ENCODE measurements around the gene KCNIP4. TPM values are rescaled to one million over a fixed set of nuclear protein-coding genes. Genes with fewer than 3 reads are reported as not detected.

KCNIP4 gene
- polyA plus RNA-seq, 3 donors, result 0.09 to 0.25 TPM; not detected in 1

DNA sequence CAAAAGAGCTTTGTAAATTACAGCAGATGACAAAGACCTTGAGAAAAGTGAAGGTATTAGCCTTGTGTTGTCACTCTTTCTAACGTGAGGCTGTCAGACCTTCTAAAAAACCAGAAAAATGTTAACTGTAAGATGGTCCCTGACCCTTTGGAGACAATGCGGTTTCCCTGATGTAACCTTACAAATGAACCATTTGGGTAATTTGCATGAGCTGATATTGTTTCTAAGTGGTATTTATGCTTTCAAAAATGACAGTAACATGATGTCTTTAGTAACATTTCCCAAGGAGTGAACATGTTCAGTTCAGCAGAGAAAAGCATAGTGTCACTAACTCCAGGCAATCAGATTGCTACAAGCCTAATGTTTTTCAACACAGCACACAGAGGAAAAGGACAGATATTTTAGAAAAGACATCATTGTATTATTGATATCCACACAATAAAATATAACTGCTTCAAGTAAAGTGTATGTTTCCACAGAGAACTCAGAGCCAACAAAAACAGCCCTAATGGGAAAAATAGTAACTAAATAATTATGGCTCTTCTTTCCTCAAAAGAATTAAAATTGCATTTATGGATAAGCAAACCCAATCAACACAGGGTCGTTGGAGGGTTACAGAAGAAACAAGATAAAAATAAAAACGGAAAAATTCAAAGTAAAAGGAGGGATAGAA is 434.4 kb downstream of the KCNIP4 start:
- no peak overlapping the region for H3K9ac ChIP-seq (ENCODE audit: insufficient read depth, low read length, poor library complexity, severe bottlenecking)
- WGBS (ENCODE audit: insufficient coverage), result 56% methylated on average over 1 of the region's 4 CpGs
- TF ChIP-seq, protein P1, sequence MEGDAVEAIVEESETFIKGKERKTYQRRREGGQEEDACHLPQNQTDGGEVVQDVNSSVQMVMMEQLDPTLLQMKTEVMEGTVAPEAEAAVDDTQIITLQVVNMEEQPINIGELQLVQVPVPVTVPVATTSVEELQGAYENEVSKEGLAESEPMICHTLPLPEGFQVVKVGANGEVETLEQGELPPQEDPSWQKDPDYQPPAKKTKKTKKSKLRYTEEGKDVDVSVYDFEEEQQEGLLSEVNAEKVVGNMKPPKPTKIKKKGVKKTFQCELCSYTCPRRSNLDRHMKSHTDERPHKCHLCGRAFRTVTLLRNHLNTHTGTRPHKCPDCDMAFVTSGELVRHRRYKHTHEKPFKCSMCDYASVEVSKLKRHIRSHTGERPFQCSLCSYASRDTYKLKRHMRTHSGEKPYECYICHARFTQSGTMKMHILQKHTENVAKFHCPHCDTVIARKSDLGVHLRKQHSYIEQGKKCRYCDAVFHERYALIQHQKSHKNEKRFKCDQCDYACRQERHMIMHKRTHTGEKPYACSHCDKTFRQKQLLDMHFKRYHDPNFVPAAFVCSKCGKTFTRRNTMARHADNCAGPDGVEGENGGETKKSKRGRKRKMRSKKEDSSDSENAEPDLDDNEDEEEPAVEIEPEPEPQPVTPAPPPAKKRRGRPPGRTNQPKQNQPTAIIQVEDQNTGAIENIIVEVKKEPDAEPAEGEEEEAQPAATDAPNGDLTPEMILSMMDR (IDR thresholded peaks at IDR 0.05), result no peak
- H3K27ac ChIP-seq (ENCODE audit: low read depth in 1 of 2, low read length in 2 of 2), result no peak overlapping the region
- H2AFZ ChIP-seq (ENCODE audit: insufficient read depth, low read depth, low read length, poor library complexity, severe bottlenecking), result no peak overlapping the region
- no peaks in the 10 kb centered on the region for H3K27me3 ChIP-seq (ENCODE audit: control insufficient read depth in 2 of 2, insufficient read depth in 2 of 2, low read length in 2 of 2)
- no peaks in the 10 kb centered on the region for H3K27me3 Mint-ChIP-seq (ENCODE audit: low read depth in 3 of 3)
- H3K27ac Mint-ChIP-seq, result no peak overlapping the region
- peaks cover 0 to 3% (median 0%) of the 10 kb centered on the region in 7 donors for H3K9me3 Mint-ChIP-seq
- no peak for DNase-seq
- H3K4me2 ChIP-seq (replicated peaks; ENCODE audit: extremely low read depth, low read length, poor library complexity, severe bottlenecking), result no peak overlapping the region
- no peaks in the 10 kb centered on the region for H3K79me2 ChIP-seq (ENCODE audit: insufficient read depth, low read length)
- intact Hi-C loops (cut with micrococcal nuclease), result no loop called here
- H3K36me3 ChIP-seq (replicated peaks in 1 of 2; ENCODE audit: control insufficient read depth in 1 of 2, insufficient read depth in 2 of 2, low read length in 2 of 2), result no peaks in the 10 kb centered on the region
- no peak overlapping the region for H3K4me3 Mint-ChIP-seq
- H3K4me1 ChIP-seq (ENCODE audit: control insufficient read depth in 1 of 2, insufficient read depth in 2 of 2, low read length in 2 of 2), result no peaks in the 10 kb centered on the region
- H3K9me3 ChIP-seq (replicated peaks in 1 of 2; ENCODE audit: control insufficient read depth in 1 of 2, insufficient read depth in 1 of 2, low read length in 2 of 2), result no peaks in the 10 kb centered on the region
- no peaks in the 10 kb centered on the region for H3K4me1 Mint-ChIP-seq
- H4K20me1 ChIP-seq (ENCODE audit: insufficient read depth, low read length), result no peaks in the 10 kb centered on the region
- H3K4me3 ChIP-seq (replicated peaks in 1 of 3; ENCODE audit: low read depth in 2 of 3, low read length in 3 of 3), result no peak overlapping the region
- H3K36me3 Mint-ChIP-seq, result no peaks in the 10 kb centered on the region

DNA sequence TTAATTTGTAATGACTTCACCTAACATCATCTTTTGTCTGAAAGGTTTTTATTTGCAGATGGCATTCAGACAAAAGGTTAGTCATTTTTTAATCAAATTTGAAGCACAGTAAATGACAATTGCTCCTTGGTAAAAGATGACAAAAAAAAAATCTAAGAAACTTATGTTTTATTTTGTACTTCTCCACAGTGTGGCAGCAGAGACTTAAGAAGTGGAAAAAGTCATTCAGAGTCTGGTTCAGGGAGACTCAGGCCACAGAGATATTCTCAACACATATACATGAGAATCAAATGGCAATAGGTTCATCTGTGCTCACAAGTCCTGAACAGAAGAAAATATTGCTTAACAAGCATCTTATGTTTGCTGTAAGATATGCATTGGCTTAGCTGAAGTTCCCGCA is 436.2 kb downstream of the KCNIP4 start:
- Mint-ChIP-seq H3K9me3 (peaks cover 0 to 3% (median 0%) of the 10 kb centered on the region in 7 donors), H3K4me3 (no peak overlapping the region), H3K27me3 (ENCODE audit: low read depth in 3 of 3) (peaks cover 0 to 2% (median 0%) of the 10 kb centered on the region in 3 donors), H3K4me1 (no peaks in the 10 kb centered on the region), H3K27ac (no peak overlapping the region), H3K36me3 (no peaks in the 10 kb centered on the region)
- H3K9me3 ChIP-seq (replicated peaks in 1 of 2; ENCODE audit: control insufficient read depth in 1 of 2, insufficient read depth in 1 of 2, low read length in 2 of 2), result no peaks in the 10 kb centered on the region
- intact Hi-C loops (cut with micrococcal nuclease), result no loop called here
- H3K4me2 ChIP-seq (replicated peaks; ENCODE audit: extremely low read depth, low read length, poor library complexity, severe bottlenecking), result no peak overlapping the region
- H3K4me1 ChIP-seq (ENCODE audit: control insufficient read depth in 1 of 2, insufficient read depth in 2 of 2, low read length in 2 of 2), result no peaks in the 10 kb centered on the region
- TF ChIP-seq, protein P1 (IDR thresholded peaks at IDR 0.05), result no peak
- no peaks in the 10 kb centered on the region for H3K79me2 ChIP-seq (ENCODE audit: insufficient read depth, low read length)
- no peaks in the 10 kb centered on the region for H3K27me3 ChIP-seq (ENCODE audit: control insufficient read depth in 2 of 2, insufficient read depth in 2 of 2, low read length in 2 of 2)
- H3K36me3 ChIP-seq (replicated peaks in 1 of 2; ENCODE audit: control insufficient read depth in 1 of 2, insufficient read depth in 2 of 2, low read length in 2 of 2), result no peaks in the 10 kb centered on the region
- no peak overlapping the region for H3K9ac ChIP-seq (ENCODE audit: insufficient read depth, low read length, poor library complexity, severe bottlenecking)
- no CpG with 5 or more reads among the region's 1 CpG for WGBS (ENCODE audit: insufficient coverage)
- no peak overlapping the region for H2AFZ ChIP-seq (ENCODE audit: insufficient read depth, low read depth, low read length, poor library complexity, severe bottlenecking)
- no peak for DNase-seq
- no peak overlapping the region for H3K4me3 ChIP-seq (replicated peaks in 1 of 3; ENCODE audit: low read depth in 2 of 3, low read length in 3 of 3)
- no peak overlapping the region for H3K27ac ChIP-seq (ENCODE audit: low read depth in 1 of 2, low read length in 2 of 2)
- no peaks in the 10 kb centered on the region for H4K20me1 ChIP-seq (ENCODE audit: insufficient read depth, low read length)

Data from CD14-positive monocyte (primary cell).